Esophagus (tissue), 2 donors: ENCODE measurements around the gene CBX8. TPM values are rescaled to one million over a fixed set of nuclear protein-coding genes. Genes with fewer than 3 reads are reported as not detected.
A peak's percentile ranks its signal among the peaks of the same experiment; 100 is the strongest.

Experiments used
- H3K27ac ChIP-seq, 2 donors: one replicate each; pipeline ENCODE4 v1.5.1; 2013; ENCODE audit warnings: low read depth in 2 of 2, mild to moderate bottlenecking in 2 of 2, inconsistent platforms in 1 of 2, low read length in 1 of 2, moderate library complexity in 1 of 2
- H3K27me3 ChIP-seq, 2 donors: one replicate each; pipeline ENCODE4 v1.6.1; 2013; ENCODE audit warnings: low read length in 2 of 2, control low read depth in 1 of 2, mild to moderate bottlenecking in 1 of 2; ENCODE audit not compliant: insufficient read depth in 2 of 2, control insufficient read depth in 1 of 2
- H3K36me3 ChIP-seq, 2 donors: one replicate each; pipeline ENCODE4 v1.6.1; 2013; ENCODE audit warnings: low read length in 1 of 2; ENCODE audit not compliant: control insufficient read depth in 2 of 2, insufficient read depth in 2 of 2
- H3K4me1 ChIP-seq, 2 donors: one replicate each; pipeline ENCODE4 v1.6.1; 2013; ENCODE audit warnings: low read length in 1 of 2; ENCODE audit not compliant: control insufficient read depth in 2 of 2, insufficient read depth in 2 of 2
- H3K4me3 ChIP-seq, 2 donors: one replicate each; pipeline ENCODE4 v1.5.1; 2013; ENCODE audit warnings: low read length in 2 of 2, mild to moderate bottlenecking in 2 of 2, low read depth in 1 of 2, moderate library complexity in 1 of 2
- H3K9me3 ChIP-seq, 2 donors: one replicate each; pipeline ENCODE4 v1.6.1; 2013; ENCODE audit warnings: mild to moderate bottlenecking in 2 of 2, low read depth in 1 of 2, low read length in 1 of 2, moderate library complexity in 1 of 2; ENCODE audit not compliant: control insufficient read depth in 2 of 2, insufficient read depth in 1 of 2
- WGBS, 2 donors: extraction: QIAGEN DNeasy Blood & Tissue Kit; methylation state at CpG; one replicate each; pipeline ENCODE4 v1.1.7; 2013; 5-methylcytosine and 5-hydroxymethylcytosine counted together
- polyA plus RNA-seq, 2 donors: library from polyadenylated mRNA; stranded (reverse); fragments of 200-250 nt; gene quantifications; one replicate each; pipeline ENCODE4 v1.2.3, GENCODE V29; 2013
- donor health status: healthy with polysubstance abuse.
- donor health status: Bipolar disorder and iron deficiency.

CBX8 gene
- polyA plus RNA-seq, 2 donors = 2.2 to 3.2 TPM

GRCh38 chr17:79779661-79780365 is 17.1 kb downstream of the CBX8 start:
- no peak overlapping the region for H3K27ac ChIP-seq
- peaks cover 3 to 7% of the 10 kb centered on the region in 2 donors for H3K4me1 ChIP-seq
- no peaks in the 10 kb centered on the region for H3K9me3 ChIP-seq
- H3K27me3 ChIP-seq = peaks cover 0 to 2% of the 10 kb centered on the region in 2 donors
- H3K36me3 ChIP-seq = peaks cover 0 to 3% of the 10 kb centered on the region in 2 donors
- WGBS, 2 donors = 76 to 77% methylated on average over 10 of the region's 10 CpGs
- no peak overlapping the region for H3K4me3 ChIP-seq

GRCh38 chr17:79779084-79779529 is 17.8 kb downstream of the CBX8 start:
- peaks cover 0 to 3% of the 10 kb centered on the region in 2 donors for H3K27me3 ChIP-seq
- WGBS, 2 donors = 48 to 49% methylated on average over 17 of the region's 17 CpGs
- no peak overlapping the region for H3K4me3 ChIP-seq
- H3K27ac ChIP-seq = no peak overlapping the region
- no peaks in the 10 kb centered on the region for H3K36me3 ChIP-seq
- H3K4me1 ChIP-seq = peaks cover 3 to 7% of the 10 kb centered on the region in 2 donors
- no peaks in the 10 kb centered on the region for H3K9me3 ChIP-seq

GRCh38 chr17:79778504-79779083 is 18.3 kb downstream of the CBX8 start:
- Histone ChIP-seq H3K27me3 (peaks cover 0 to 3% of the 10 kb centered on the region in 2 donors), H3K27ac (no peak overlapping the region)
- WGBS, 2 donors = 2% methylated on average over 40 to 49 of the region's 49 CpGs

GRCh38 chr17:79777894-79778503 is 18.9 kb downstream of the CBX8 start, which contains the start of gene CBX2:
TSS of gene CBX2 (plus strand) at chr17:79778148. CDS start at chr17:79778236, 88 bp downstream.
- Histone ChIP-seq H3K27me3 (peaks cover 0 to 3% of the 10 kb centered on the region in 2 donors), H3K36me3 (no peaks in the 10 kb centered on the region), H3K4me1 (peaks cover 3 to 7% of the 10 kb centered on the region in 2 donors), H3K4me3 (peak within 1 kb of the TSS; percentile 61 to 74), H3K9me3 (no peaks in the 10 kb centered on the region), H3K27ac (no peak within 1 kb of the TSS)
- WGBS, 2 donors = 1 to 2% methylated on average over 28 to 95 of the region's 96 CpGs

More at GRCh38 chr17:79778504-79779083, 18.3 kb downstream of the CBX8 start:
- no peaks in the 10 kb centered on the region for H3K9me3 ChIP-seq
- H3K36me3 ChIP-seq = no peaks in the 10 kb centered on the region
- peak overlapping the region; percentile 61 to 74 for H3K4me3 ChIP-seq
- peaks cover 3 to 7% of the 10 kb centered on the region in 2 donors for H3K4me1 ChIP-seq

- Histone ChIP-seq H3K9me3 (no peaks in the 10 kb centered on the region), H3K4me3 (peak overlapping the region; percentile 46 to 74), H3K4me1 (peaks cover 3 to 7% of the 10 kb centered on the region in 2 donors), H3K36me3 (no peaks in the 10 kb centered on the region), H3K27me3 (peaks cover 0 to 3% of the 10 kb centered on the region in 2 donors), H3K27ac (no peak overlapping the region)
- WGBS, 2 donors = 6 to 7% methylated on average over 41 to 51 of the region's 51 CpGs
Measured at GRCh38 chr17:79777120-79777893, 19.6 kb downstream of the CBX8 start.

GRCh38 chr17:79776376-79777119 is 20.3 kb downstream of the CBX8 start:
- peaks cover 0 to 3% of the 10 kb centered on the region in 2 donors for H3K27me3 ChIP-seq

GRCh38 chr17:79775632-79776031 is 21.2 kb downstream of the CBX8 start:
- H3K36me3 ChIP-seq = no peaks in the 10 kb centered on the region
- H3K27me3 ChIP-seq = peaks cover 3% of the 10 kb centered on the region in 2 donors
- H3K4me1 ChIP-seq = peaks cover 3 to 7% of the 10 kb centered on the region in 2 donors
- no peak overlapping the region for H3K27ac ChIP-seq
- H3K9me3 ChIP-seq = no peaks in the 10 kb centered on the region
- H3K4me3 ChIP-seq = no peak overlapping the region
- 77 to 79% methylated on average over 6 of the region's 6 CpGs for WGBS, 2 donors

More at GRCh38 chr17:79776376-79777119, 20.3 kb downstream of the CBX8 start:
- H3K27ac ChIP-seq = no peak overlapping the region
- H3K4me3 ChIP-seq = no peak overlapping the region
- no peaks in the 10 kb centered on the region for H3K36me3 ChIP-seq
- H3K4me1 ChIP-seq = peaks cover 3 to 7% of the 10 kb centered on the region in 2 donors
- WGBS, 2 donors = 51 to 60% methylated on average over 11 of the region's 11 CpGs
- no peaks in the 10 kb centered on the region for H3K9me3 ChIP-seq

- 75 to 79% methylated on average over 8 of the region's 8 CpGs for WGBS, 2 donors
- Histone ChIP-seq H3K4me1 (peaks cover 5 to 7% of the 10 kb centered on the region in 2 donors), H3K4me3 (no peak overlapping the region), H3K27me3 (peaks cover 3% of the 10 kb centered on the region in 2 donors), H3K36me3 (no peaks in the 10 kb centered on the region), H3K9me3 (no peaks in the 10 kb centered on the region), H3K27ac (no peak overlapping the region)
Measured at GRCh38 chr17:79774561-79774975, 22.3 kb downstream of the CBX8 start.
